H9 (cell line): Measurements from ENCODE around the gene LYRM9. TPM values are rescaled to one million over a fixed set of nuclear protein-coding genes. Genes with fewer than 3 reads are reported as not detected.

Experiments used
- DNase-seq: peaks from one replicate; pipeline ENCODE4 v3.0.0-alpha.2; 2017
- H2AFZ ChIP-seq: one replicate; pipeline ENCODE4 v1.6.1; 2013; ENCODE audit warnings: mild to moderate bottlenecking, low read length, control low read depth, moderate library complexity
- H2AK5ac ChIP-seq: 2 replicates; pipeline ENCODE4 v1.6.1; 2013; ENCODE audit warnings: low read length, control low read depth, mixed read lengths; ENCODE audit not compliant: insufficient read length
- H2BK120ac ChIP-seq: one replicate; pipeline ENCODE4 v1.6.1; 2013; ENCODE audit warnings: low read depth, mild to moderate bottlenecking, low read length, control low read depth, inconsistent platforms; ENCODE audit not compliant: poor library complexity, severe bottlenecking
- H2BK12ac ChIP-seq: 2 replicates; pipeline ENCODE4 v1.6.1; 2013; ENCODE audit warnings: low read length, control low read depth, mixed read lengths, low read depth; ENCODE audit not compliant: insufficient read length
- H2BK15ac ChIP-seq: 2 replicates; pipeline ENCODE4 v1.6.1; 2013; ENCODE audit warnings: low read depth, low read length, control low read depth
- H2BK20ac ChIP-seq: one replicate; pipeline ENCODE4 v1.6.1; 2013; ENCODE audit warnings: low read depth, mild to moderate bottlenecking, low read length, control low read depth, inconsistent platforms; ENCODE audit not compliant: poor library complexity, severe bottlenecking
- H2BK5ac ChIP-seq: 2 replicates; pipeline ENCODE4 v1.6.1; 2013; ENCODE audit warnings: low read length, control low read depth, mixed read lengths; ENCODE audit not compliant: insufficient read length
- H3K14ac ChIP-seq: 2 replicates; pipeline ENCODE4 v1.6.1; 2013; ENCODE audit warnings: low read length, control low read depth; ENCODE audit not compliant: insufficient read depth
- H3K18ac ChIP-seq: 2 replicates; pipeline ENCODE4 v1.6.1; 2013; ENCODE audit warnings: low read depth, mild to moderate bottlenecking, mixed read lengths, low read length, control low read depth; ENCODE audit not compliant: insufficient read length
- H3K23ac ChIP-seq: 2 replicates; pipeline ENCODE4 v1.6.1; 2013; ENCODE audit warnings: low read length, control low read depth, mixed read lengths, low read depth; ENCODE audit not compliant: insufficient read length
- H3K23me2 ChIP-seq: 2 replicates; pipeline ENCODE4 v1.6.1; 2013; ENCODE audit warnings: low read depth, mild to moderate bottlenecking, mixed read lengths, low read length, control low read depth; ENCODE audit not compliant: insufficient read length, poor library complexity, severe bottlenecking
- H3K27ac ChIP-seq: 2 replicates; pipeline ENCODE4 v1.5.1; 2013; ENCODE audit warnings: low read length, control low read depth, mixed read lengths, low read depth; ENCODE audit not compliant: insufficient read length
- H3K27me3 ChIP-seq: 2 replicates; pipeline ENCODE4 v1.6.1; 2013; ENCODE audit warnings: low read length, control low read depth, inconsistent platforms; ENCODE audit not compliant: insufficient read depth
- H3K4ac ChIP-seq: 2 replicates; pipeline ENCODE4 v1.6.1; 2013; ENCODE audit warnings: low read depth, mild to moderate bottlenecking, control low read depth, inconsistent platforms, low read length, moderate library complexity
- H3K4me1 ChIP-seq: 2 replicates; pipeline ENCODE4 v1.6.1; 2013; ENCODE audit warnings: low read length, control low read depth, inconsistent platforms; ENCODE audit not compliant: insufficient read depth
- H3K4me2 ChIP-seq: 2 replicates; pipeline ENCODE4 v1.6.1; 2013; ENCODE audit warnings: low read length, control low read depth, mixed read lengths; ENCODE audit not compliant: insufficient read length, insufficient read depth
- H3K56ac ChIP-seq: 2 replicates; pipeline ENCODE4 v1.6.1; 2013; ENCODE audit warnings: low read depth, mild to moderate bottlenecking, mixed read lengths, low read length, control low read depth; ENCODE audit not compliant: insufficient read length
- H3K79me1 ChIP-seq: 2 replicates; pipeline ENCODE4 v1.6.1; 2013; ENCODE audit warnings: low read depth, mild to moderate bottlenecking, moderate library complexity, low read length, control low read depth, inconsistent platforms; ENCODE audit not compliant: insufficient read depth, poor library complexity, severe bottlenecking
- H3K79me2 ChIP-seq: 2 replicates; pipeline ENCODE4 v1.6.1; 2013; ENCODE audit warnings: low read length, control low read depth, inconsistent platforms; ENCODE audit not compliant: insufficient read depth
- H3K9ac ChIP-seq: 2 replicates; pipeline ENCODE4 v1.6.1; 2013; ENCODE audit warnings: low read length, control low read depth, mixed read lengths; ENCODE audit not compliant: insufficient read length; ENCODE audit errors: extremely low read depth
- H3K9me3 ChIP-seq: one replicate; pipeline ENCODE4 v1.6.1; 2013; ENCODE audit warnings: low read depth, low read length, inconsistent platforms; ENCODE audit not compliant: control insufficient read depth
- H3T11ph ChIP-seq: one replicate; pipeline ENCODE4 v1.6.1; 2013; ENCODE audit warnings: mild to moderate bottlenecking, low read length, control low read depth, inconsistent platforms
- H4K20me1 ChIP-seq: one replicate; pipeline ENCODE4 v1.6.1; 2013; ENCODE audit not compliant: control insufficient read depth, insufficient read length, insufficient read depth
- H4K5ac ChIP-seq: 2 replicates; pipeline ENCODE4 v1.6.1; 2013; ENCODE audit warnings: low read depth, mild to moderate bottlenecking, mixed read lengths, low read length, control low read depth; ENCODE audit not compliant: insufficient read length
- H4K8ac ChIP-seq: replicated peaks from 2 replicates; pipeline ENCODE4 v1.6.1; 2013; ENCODE audit warnings: low read length, control low read depth, mixed read lengths, low read depth; ENCODE audit not compliant: insufficient read length
- H4K91ac ChIP-seq: 2 replicates; pipeline ENCODE4 v1.6.1; 2013; ENCODE audit warnings: low read depth, mild to moderate bottlenecking, moderate library complexity, mixed read lengths, low read length, control low read depth; ENCODE audit not compliant: insufficient read length
- H3K27ac Mint-ChIP-seq, 3 experiments: 2 replicates in 2 of 3; 3 replicates in 1 of 3; pipeline ENCODE4 v1.8.0; 2020 to 2021; ENCODE audit warnings: mixed read lengths in 3 of 3, mild to moderate bottlenecking in 1 of 3, moderate library complexity in 1 of 3
- H3K27me3 Mint-ChIP-seq: 2 replicates; pipeline ENCODE4 v1.8.0; 2021; ENCODE audit warnings: low read depth, mild to moderate bottlenecking, moderate library complexity, mixed read lengths
- H3K36me3 Mint-ChIP-seq, 3 experiments: 2 replicates in 2 of 3; 3 replicates in 1 of 3; pipeline ENCODE4 v1.8.0; 2020 to 2021; ENCODE audit warnings: low read depth in 3 of 3, mixed read lengths in 3 of 3; ENCODE audit not compliant: insufficient read depth in 1 of 3
- H3K4me1 Mint-ChIP-seq, 2 experiments: 2 replicates each; pipeline ENCODE4 v1.8.0; 2020; ENCODE audit warnings: mixed read lengths in 2 of 2
- H3K4me3 Mint-ChIP-seq, 2 experiments: 2 replicates in 1 of 2; 3 replicates in 1 of 2; pipeline ENCODE4 v1.8.0; 2020 to 2021; ENCODE audit warnings: mild to moderate bottlenecking in 2 of 2, mixed read lengths in 2 of 2, moderate library complexity in 1 of 2
- H3K9me3 Mint-ChIP-seq, 2 experiments: 2 replicates in 1 of 2; 3 replicates in 1 of 2; pipeline ENCODE4 v1.8.0; 2020; ENCODE audit warnings: mild to moderate bottlenecking in 2 of 2, mixed read lengths in 2 of 2, moderate library complexity in 1 of 2
- CTCF ChIP-seq: fragments of 200-600 bp; sonication (generic); conservative IDR thresholded peaks from 3 replicates; pipeline ENCODE4 v1.8.0; 2021; ENCODE audit warnings: antibody characterized with exemption, mild to moderate bottlenecking
- WGBS: extraction: QIAGEN DNeasy Blood & Tissue Kit; methylation state at CpG from one replicate; pipeline ENCODE4 v1.1.7; 2013; ENCODE audit warnings: missing lambda C conversion rate, low lambda C conversion rate, mixed read lengths; ENCODE audit not compliant: insufficient read length; ENCODE audit errors: extremely low coverage; 5-methylcytosine and 5-hydroxymethylcytosine counted together
- total RNA-seq: library from RNA; stranded (reverse); gene quantifications from 2 replicates; pipeline ENCODE4 v1.2.1, GENCODE V29; 2021

Gene LYRM9
- total RNA-seq, 1 experiment from 2014 or later = 2.2 TPM

- Histone ChIP-seq H4K91ac (no peak overlapping the region), H3K9me3 (no peaks in the 10 kb centered on the region), H3K4ac (no peak overlapping the region), H2BK12ac (no peak overlapping the region), H4K5ac (no peak overlapping the region), H2BK5ac (no peak overlapping the region), H3K79me2 (no peaks in the 10 kb centered on the region), H3K14ac (no peak overlapping the region), H2BK120ac (no peak overlapping the region), H4K20me1 (no peaks in the 10 kb centered on the region), H3K18ac (no peak overlapping the region), H2AK5ac (no peak overlapping the region), H3K27me3 (peaks cover 26% of the 10 kb centered on the region), H3K4me1 (peaks cover 5% of the 10 kb centered on the region; the same call in 1 of the 2 replicates), H2AFZ (no peak overlapping the region), H2BK20ac (no peak overlapping the region), H3K4me2 (no peak overlapping the region), H2BK15ac (no peak overlapping the region), H3K56ac (no peak overlapping the region), H3K9ac (no peak overlapping the region), H3K79me1 (no peaks in the 10 kb centered on the region), H3K23me2 (no peaks in the 10 kb centered on the region), H3K27ac (no peak overlapping the region), H3K23ac (no peak overlapping the region), H3T11ph (no peak overlapping the region), H4K8ac (no peak overlapping the region)
- Mint-ChIP-seq H3K27ac (no peak overlapping the region), H3K27me3 (peaks cover 41% of the 10 kb centered on the region), H3K4me3 (no peak overlapping the region), H3K9me3 (no peaks in the 10 kb centered on the region; a peak in 2 of 5 replicates), H3K36me3 (no peaks in the 10 kb centered on the region; a peak in 1 of 7 replicates), H3K4me1 (peaks cover 6% of the 10 kb centered on the region in 2 experiments)
- WGBS = no CpG with 5 or more reads among the region's 3 CpGs
- DNase-seq = no peak
- no peak for TF ChIP-seq CTCF
Measured at GRCh38 chr17:27920569-27920968, 27.4 kb upstream of the LYRM9 start.
